Right lobe of liver (tissue), 4 donors: ENCODE measurements around the gene USP7.

Experiments
- POLR2A ChIP-seq: fragments of 450-650 bp; IDR thresholded peaks from one replicate; pipeline ENCODE4 v1.6.1; 2017; ENCODE audit warnings: antibody characterized with exemption, mild to moderate bottlenecking
- TF ChIP-seq, protein P1 (sequence below), 4 donors: fragments of 200-600 bp in 3 of 4; fragments of 450-650 bp in 1 of 4; IDR thresholded peaks; one replicate each; pipeline versions ENCODE4 v1.5.1 to v1.8.0; 2016 to 2022; ENCODE audit warnings: antibody characterized with exemption in 4 of 4, mild to moderate bottlenecking in 2 of 4
- donor health status: DM: no; HTN: no; CAD: no.
- donor health status: DM: no; HTN: no; CAD: no.
- donor health status: DM: no; HTN: yes; CAD: no.

- TF ChIP-seq, protein P1, sequence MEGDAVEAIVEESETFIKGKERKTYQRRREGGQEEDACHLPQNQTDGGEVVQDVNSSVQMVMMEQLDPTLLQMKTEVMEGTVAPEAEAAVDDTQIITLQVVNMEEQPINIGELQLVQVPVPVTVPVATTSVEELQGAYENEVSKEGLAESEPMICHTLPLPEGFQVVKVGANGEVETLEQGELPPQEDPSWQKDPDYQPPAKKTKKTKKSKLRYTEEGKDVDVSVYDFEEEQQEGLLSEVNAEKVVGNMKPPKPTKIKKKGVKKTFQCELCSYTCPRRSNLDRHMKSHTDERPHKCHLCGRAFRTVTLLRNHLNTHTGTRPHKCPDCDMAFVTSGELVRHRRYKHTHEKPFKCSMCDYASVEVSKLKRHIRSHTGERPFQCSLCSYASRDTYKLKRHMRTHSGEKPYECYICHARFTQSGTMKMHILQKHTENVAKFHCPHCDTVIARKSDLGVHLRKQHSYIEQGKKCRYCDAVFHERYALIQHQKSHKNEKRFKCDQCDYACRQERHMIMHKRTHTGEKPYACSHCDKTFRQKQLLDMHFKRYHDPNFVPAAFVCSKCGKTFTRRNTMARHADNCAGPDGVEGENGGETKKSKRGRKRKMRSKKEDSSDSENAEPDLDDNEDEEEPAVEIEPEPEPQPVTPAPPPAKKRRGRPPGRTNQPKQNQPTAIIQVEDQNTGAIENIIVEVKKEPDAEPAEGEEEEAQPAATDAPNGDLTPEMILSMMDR (IDR thresholded peaks at IDR 0.05), result peak; percentile 21 to 42 (median 27)
- no peak for TF ChIP-seq POLR2A
Observed at GRCh38 chr16:8905168-8905762, 58.4 kb downstream of the USP7 start.
